Liver (tissue), 9 donors: ENCODE data around the gene LAMTOR1. TPM values are rescaled to one million over a fixed set of nuclear protein-coding genes. Genes with fewer than 3 reads are reported as not detected.

Experiments
- DNase-seq: peaks from one replicate; pipeline ENCODE4 v3.0.0-alpha.2; 2017; ENCODE audit warnings: low spot score
- H3K27ac ChIP-seq, 2 donors: one replicate each; pipeline ENCODE4 v1.7.0; 2013; ENCODE audit warnings: inconsistent platforms in 2 of 2, low read length in 2 of 2, control low read depth in 1 of 2, low read depth in 1 of 2, mild to moderate bottlenecking in 1 of 2
- H3K27me3 ChIP-seq, 4 donors: one replicate each; pipeline versions ENCODE4 v1.6.1 to v1.7.0; 2013; ENCODE audit warnings: low read length in 3 of 4, inconsistent platforms in 1 of 4, mild to moderate bottlenecking in 1 of 4, moderate library complexity in 1 of 4; ENCODE audit not compliant: control insufficient read depth in 4 of 4, insufficient read depth in 4 of 4
- H3K36me3 ChIP-seq, 4 donors: one replicate each; pipeline versions ENCODE4 v1.6.1 to v1.7.0; 2013; ENCODE audit warnings: low read length in 3 of 4, mild to moderate bottlenecking in 3 of 4, low read depth in 1 of 4, moderate library complexity in 1 of 4; ENCODE audit not compliant: control insufficient read depth in 4 of 4, insufficient read depth in 3 of 4
- H3K4me1 ChIP-seq, 4 donors: one replicate each; pipeline versions ENCODE4 v1.6.1 to v1.7.0; 2013; ENCODE audit warnings: low read length in 3 of 4, mild to moderate bottlenecking in 3 of 4, moderate library complexity in 1 of 4; ENCODE audit not compliant: control insufficient read depth in 4 of 4, insufficient read depth in 4 of 4
- H3K4me3 ChIP-seq, 3 donors: one replicate each; pipeline versions ENCODE4 v1.6.1 to v1.7.0; 2013; ENCODE audit warnings: low read length in 3 of 3, control low read depth in 1 of 3, low read depth in 1 of 3, mild to moderate bottlenecking in 1 of 3
- H3K9ac ChIP-seq, 2 donors: one replicate each; pipeline ENCODE4 v1.7.0; 2013; ENCODE audit warnings: low read length in 2 of 2, mild to moderate bottlenecking in 2 of 2, moderate library complexity in 2 of 2, control low read depth in 1 of 2, low read depth in 1 of 2
- H3K9me3 ChIP-seq, 4 donors: one replicate each; pipeline versions ENCODE4 v1.6.1 to v1.7.0; 2013; ENCODE audit warnings: low read length in 3 of 4; ENCODE audit not compliant: control insufficient read depth in 4 of 4
- ATF3 ChIP-seq: IDR thresholded peaks from 2 replicates; pipeline ENCODE4 v1.6.1; 2016; ENCODE audit warnings: antibody characterized with exemption
- CTCF ChIP-seq: fragments of 150-350 bp; IDR thresholded peaks from 2 replicates; pipeline ENCODE4 v1.5.1; 2017; ENCODE audit warnings: improper control_type of control experiment, low read depth, low read length; ENCODE audit not compliant: missing input control
- EGR1 ChIP-seq, 2 donors: IDR thresholded peaks; 2 replicates each; pipeline ENCODE4 v1.6.1; 2016 to 2018; ENCODE audit warnings: antibody characterized with exemption in 2 of 2, low read depth in 2 of 2
- FOXA1 ChIP-seq: IDR thresholded peaks from 2 replicates; pipeline ENCODE4 v1.6.1; 2016; ENCODE audit warnings: antibody characterized with exemption
- GABPA ChIP-seq, 2 donors: IDR thresholded peaks in 1 of 2; conservative IDR thresholded peaks in 1 of 2; 2 replicates each; pipeline ENCODE4 v1.6.1; 2016; ENCODE audit warnings: antibody characterized with exemption in 2 of 2, mild to moderate bottlenecking in 1 of 2, moderate library complexity in 1 of 2
- HNF4A ChIP-seq, 2 donors: conservative IDR thresholded peaks; 2 replicates each; pipeline ENCODE4 v1.6.1; 2016; ENCODE audit warnings: antibody characterized with exemption in 2 of 2, mild to moderate bottlenecking in 2 of 2
- HNF4G ChIP-seq: IDR thresholded peaks from 2 replicates; pipeline ENCODE4 v1.6.1; 2016; ENCODE audit warnings: antibody characterized with exemption
- JUND ChIP-seq, 2 donors: IDR thresholded peaks; 2 replicates each; pipeline ENCODE4 v1.6.1; 2016; ENCODE audit warnings: antibody characterized with exemption in 2 of 2
- MAX ChIP-seq: IDR thresholded peaks from 2 replicates; pipeline ENCODE4 v1.6.1; 2016; ENCODE audit warnings: antibody characterized with exemption
- NR2F2 ChIP-seq: IDR thresholded peaks from 2 replicates; pipeline ENCODE4 v1.6.1; 2016; ENCODE audit warnings: antibody characterized with exemption
- RAD21 ChIP-seq, 2 donors: IDR thresholded peaks; 2 replicates each; pipeline ENCODE4 v1.6.1; 2016; ENCODE audit warnings: antibody characterized with exemption in 2 of 2, mild to moderate bottlenecking in 2 of 2
- RXRA ChIP-seq, 2 donors: IDR thresholded peaks; 2 replicates each; pipeline ENCODE4 v1.6.1; 2017 to 2018; ENCODE audit warnings: antibody characterized with exemption in 2 of 2, mild to moderate bottlenecking in 1 of 2
- TAF1 ChIP-seq: conservative IDR thresholded peaks from 2 replicates; pipeline ENCODE4 v1.6.1; 2016; ENCODE audit warnings: antibody characterized with exemption, mild to moderate bottlenecking
- YY1 ChIP-seq: IDR thresholded peaks from 2 replicates; pipeline ENCODE4 v1.6.1; 2016; ENCODE audit warnings: antibody characterized with exemption, mild to moderate bottlenecking
- ZBTB33 ChIP-seq: IDR thresholded peaks from 2 replicates; pipeline ENCODE4 v1.6.1; 2016; ENCODE audit warnings: antibody characterized with exemption
- WGBS: extraction: QIAGEN DNeasy Blood & Tissue Kit; methylation state at CpG from one replicate; pipeline ENCODE4 v1.1.7; 2013; 5-methylcytosine and 5-hydroxymethylcytosine counted together
- polyA plus RNA-seq, 2 donors: library from polyadenylated mRNA; stranded (reverse) in 1 of 2; unstranded in 1 of 2; fragments of 200-250 nt in 1 of 2; fragments of >200 nt in 1 of 2; fragmentation: Nextera tagmentation in 1 of 2; extraction: Ambion mirVana in 1 of 2; gene quantifications; one replicate each; pipeline versions ENCODE4 v1.2.1 to v1.2.3, GENCODE V29; 2013 to 2015
- total RNA-seq, 2 donors: library from RNA; depleted of rRNA; stranded (reverse); fragments of >200 nt; gene quantifications; one replicate each; pipeline ENCODE4 v1.2.3, GENCODE V29; 2014
- TF ChIP-seq, protein P1 (sequence below): IDR thresholded peaks from 2 replicates; pipeline ENCODE4 v1.6.1; 2016; ENCODE audit warnings: antibody characterized with exemption, mild to moderate bottlenecking
- donor health status: healthy.
- donor health status: healthy.
- donor health status: healthy.
- donor health status: healthy.
- donor health status: healthy.

Gene LAMTOR1
- total and polyA plus RNA-seq, 4 donors = 30.5 to 74.0 (median 58.6) TPM

DNA sequence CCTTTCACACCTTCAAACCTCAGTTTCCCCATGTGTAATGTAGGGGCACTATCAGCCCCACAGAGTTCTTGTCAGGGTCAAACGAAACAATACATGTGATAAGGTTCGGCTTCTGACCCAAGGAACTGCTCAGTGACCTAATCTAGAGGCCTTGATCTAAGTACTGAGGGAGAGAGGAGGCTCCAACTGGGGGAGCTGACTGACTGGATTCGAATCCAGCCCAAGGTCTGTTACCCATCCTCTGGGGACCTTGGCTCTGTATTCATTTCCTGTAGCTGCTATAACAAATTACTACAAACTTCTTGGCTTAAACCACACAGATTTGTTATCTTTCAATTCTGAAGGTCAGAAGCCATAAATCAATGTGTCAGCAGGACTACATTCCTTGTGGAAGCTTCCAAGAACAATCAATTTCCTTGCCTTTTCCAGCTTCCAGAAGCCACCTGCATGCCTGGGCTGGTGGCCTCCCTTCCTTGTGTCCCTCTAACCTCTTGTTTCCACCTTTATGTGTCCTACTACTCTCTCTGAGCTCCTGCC is 20.1 kb upstream of the LAMTOR1 start:
- no peak for DNase-seq
- Histone ChIP-seq H3K4me3 (no peak overlapping the region), H3K4me1 (no peaks in the 10 kb centered on the region), H3K9ac (no peak overlapping the region), H3K9me3 (no peaks in the 10 kb centered on the region), H3K36me3 (no peaks in the 10 kb centered on the region), H3K27me3 (no peaks in the 10 kb centered on the region), H3K27ac (no peak overlapping the region)
- WGBS = 70% methylated on average over 3 of the region's 3 CpGs
- no peak for TF ChIP-seq HNF4A (conservative IDR thresholded peaks at IDR 0.05)
- TF ChIP-seq HNF4G = no peak
- no peak for TF ChIP-seq FOXA1
- no peak for TF ChIP-seq ATF3
- TF ChIP-seq GABPA (IDR thresholded peaks at IDR 0.05 in 1 of 2, conservative IDR thresholded peaks at IDR 0.05 in 1 of 2) = no peak
- TF ChIP-seq, protein P1, sequence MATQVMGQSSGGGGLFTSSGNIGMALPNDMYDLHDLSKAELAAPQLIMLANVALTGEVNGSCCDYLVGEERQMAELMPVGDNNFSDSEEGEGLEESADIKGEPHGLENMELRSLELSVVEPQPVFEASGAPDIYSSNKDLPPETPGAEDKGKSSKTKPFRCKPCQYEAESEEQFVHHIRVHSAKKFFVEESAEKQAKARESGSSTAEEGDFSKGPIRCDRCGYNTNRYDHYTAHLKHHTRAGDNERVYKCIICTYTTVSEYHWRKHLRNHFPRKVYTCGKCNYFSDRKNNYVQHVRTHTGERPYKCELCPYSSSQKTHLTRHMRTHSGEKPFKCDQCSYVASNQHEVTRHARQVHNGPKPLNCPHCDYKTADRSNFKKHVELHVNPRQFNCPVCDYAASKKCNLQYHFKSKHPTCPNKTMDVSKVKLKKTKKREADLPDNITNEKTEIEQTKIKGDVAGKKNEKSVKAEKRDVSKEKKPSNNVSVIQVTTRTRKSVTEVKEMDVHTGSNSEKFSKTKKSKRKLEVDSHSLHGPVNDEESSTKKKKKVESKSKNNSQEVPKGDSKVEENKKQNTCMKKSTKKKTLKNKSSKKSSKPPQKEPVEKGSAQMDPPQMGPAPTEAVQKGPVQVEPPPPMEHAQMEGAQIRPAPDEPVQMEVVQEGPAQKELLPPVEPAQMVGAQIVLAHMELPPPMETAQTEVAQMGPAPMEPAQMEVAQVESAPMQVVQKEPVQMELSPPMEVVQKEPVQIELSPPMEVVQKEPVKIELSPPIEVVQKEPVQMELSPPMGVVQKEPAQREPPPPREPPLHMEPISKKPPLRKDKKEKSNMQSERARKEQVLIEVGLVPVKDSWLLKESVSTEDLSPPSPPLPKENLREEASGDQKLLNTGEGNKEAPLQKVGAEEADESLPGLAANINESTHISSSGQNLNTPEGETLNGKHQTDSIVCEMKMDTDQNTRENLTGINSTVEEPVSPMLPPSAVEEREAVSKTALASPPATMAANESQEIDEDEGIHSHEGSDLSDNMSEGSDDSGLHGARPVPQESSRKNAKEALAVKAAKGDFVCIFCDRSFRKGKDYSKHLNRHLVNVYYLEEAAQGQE = no peak
- no peak for TF ChIP-seq YY1
- TF ChIP-seq ZBTB33 = no peak
- no peak for TF ChIP-seq TAF1
- no peak for TF ChIP-seq RAD21 (IDR thresholded peaks at IDR 0.05)

DNA sequence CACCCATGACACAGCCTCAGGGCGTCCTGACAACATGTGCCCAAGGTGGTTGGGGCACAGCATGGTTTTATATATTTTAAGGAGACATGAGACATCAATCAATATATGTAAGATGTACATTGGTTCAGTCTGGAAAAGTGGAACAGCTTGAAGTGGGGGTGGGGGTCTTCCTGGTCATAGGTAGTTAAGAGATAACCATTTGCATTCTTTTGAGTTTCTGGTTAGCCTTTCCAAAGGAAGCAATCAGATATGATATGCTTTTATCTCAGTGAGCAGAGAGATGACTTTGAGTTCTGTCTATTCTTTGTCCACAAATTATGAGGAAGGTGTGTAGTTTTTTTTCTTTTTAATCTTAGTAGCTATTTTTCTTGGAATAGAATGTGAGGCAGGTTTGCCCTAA is 19.5 kb upstream of the LAMTOR1 start:
- TF ChIP-seq GABPA (IDR thresholded peaks at IDR 0.05 in 1 of 2, conservative IDR thresholded peaks at IDR 0.05 in 1 of 2) = no peak
- no peak for TF ChIP-seq HNF4A (conservative IDR thresholded peaks at IDR 0.05)
- WGBS = 94% methylated on average over 1 of the region's 1 CpG

DNA sequence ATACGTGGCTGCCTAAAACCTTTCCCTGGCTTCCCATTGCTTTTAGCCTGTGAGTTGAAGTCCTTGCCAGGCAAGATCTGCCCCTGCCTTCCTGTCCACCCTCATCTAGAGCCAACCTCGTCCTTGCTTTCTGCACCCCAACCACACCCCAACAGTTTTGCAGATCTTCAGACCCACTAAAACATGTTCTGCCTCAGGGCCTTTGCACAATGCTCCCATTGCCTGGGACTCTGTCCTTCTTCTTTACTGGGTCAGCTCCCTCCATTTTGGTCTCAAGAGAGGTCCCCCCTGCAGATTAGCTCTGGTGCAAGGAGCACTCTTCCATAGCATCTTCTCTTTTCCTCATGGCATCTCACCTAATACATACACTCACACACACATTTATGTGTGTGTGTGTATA is 17.8 kb upstream of the LAMTOR1 start:
- DNase-seq = no peak
- no peaks in the 10 kb centered on the region for H3K36me3 ChIP-seq
- H3K4me1 ChIP-seq = no peaks in the 10 kb centered on the region
- H3K9ac ChIP-seq = no peak overlapping the region
- H3K9me3 ChIP-seq = no peaks in the 10 kb centered on the region
- H3K27me3 ChIP-seq = no peaks in the 10 kb centered on the region
- H3K4me3 ChIP-seq = no peak overlapping the region
- 75% methylated on average over 2 of the region's 2 CpGs for WGBS
- H3K27ac ChIP-seq = no peak overlapping the region
- TF ChIP-seq ATF3 (no peak), EGR1 (IDR thresholded peaks at IDR 0.05; ENCODE audit: low read depth in 2 of 2) (no peak), MAX (no peak), RAD21 (IDR thresholded peaks at IDR 0.05) (no peak), FOXA1 (no peak), HNF4A (conservative IDR thresholded peaks at IDR 0.05) (no peak), YY1 (no peak), ZBTB33 (no peak), GABPA (IDR thresholded peaks at IDR 0.05 in 1 of 2, conservative IDR thresholded peaks at IDR 0.05 in 1 of 2) (no peak), JUND (IDR thresholded peaks at IDR 0.05) (no peak), NR2F2 (no peak), CTCF (no peak), TAF1 (no peak), RXRA (IDR thresholded peaks at IDR 0.05) (no peak), HNF4G (no peak)

More for the DNA sequence above, 19.5 kb upstream of the LAMTOR1 start:
- H3K9me3 ChIP-seq = no peaks in the 10 kb centered on the region
- H3K36me3 ChIP-seq = no peaks in the 10 kb centered on the region
- no peaks in the 10 kb centered on the region for H3K27me3 ChIP-seq
- DNase-seq = no peak
- no peak overlapping the region for H3K27ac ChIP-seq
- H3K4me3 ChIP-seq = no peak overlapping the region
- no peak overlapping the region for H3K9ac ChIP-seq
- no peaks in the 10 kb centered on the region for H3K4me1 ChIP-seq
